Measurements from ENCODE around the gene NPC1. TPM values are rescaled to one million over a fixed set of nuclear protein-coding genes. Genes with fewer than 3 reads are reported as not detected.

Gene NPC1
- total and polyA plus RNA-seq, 2 of the 8 experiments (the other 6 are each of a cell fraction or from before 2014, with no cell fraction given): 34.1 to 39.5 TPM

DNA sequence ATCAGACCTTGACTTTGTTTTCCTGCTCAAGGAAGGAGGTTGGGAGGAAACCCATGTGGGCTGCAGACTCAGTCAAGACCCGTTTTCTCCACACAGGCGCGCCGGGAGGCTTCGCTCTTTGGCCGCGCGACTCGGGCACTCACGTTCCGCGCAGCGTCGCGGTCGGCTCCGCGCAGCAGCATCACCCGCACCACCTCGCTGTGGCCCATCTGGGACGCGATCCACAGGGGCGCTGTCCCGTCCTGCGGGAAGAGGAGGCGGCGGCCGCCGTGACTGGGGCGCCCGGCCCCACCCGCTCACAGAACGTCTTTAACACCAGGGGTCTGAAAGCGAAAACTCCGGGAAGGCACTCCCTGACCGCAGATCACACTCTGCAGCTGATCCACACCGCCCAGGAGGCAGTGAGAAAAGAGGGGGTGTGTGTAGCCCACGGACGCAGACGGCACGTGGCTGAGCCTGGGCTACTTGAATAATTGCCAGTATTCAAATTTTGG is 33.1 kb upstream of the NPC1 start (continued):
- TF ChIP-seq, protein P1, sequence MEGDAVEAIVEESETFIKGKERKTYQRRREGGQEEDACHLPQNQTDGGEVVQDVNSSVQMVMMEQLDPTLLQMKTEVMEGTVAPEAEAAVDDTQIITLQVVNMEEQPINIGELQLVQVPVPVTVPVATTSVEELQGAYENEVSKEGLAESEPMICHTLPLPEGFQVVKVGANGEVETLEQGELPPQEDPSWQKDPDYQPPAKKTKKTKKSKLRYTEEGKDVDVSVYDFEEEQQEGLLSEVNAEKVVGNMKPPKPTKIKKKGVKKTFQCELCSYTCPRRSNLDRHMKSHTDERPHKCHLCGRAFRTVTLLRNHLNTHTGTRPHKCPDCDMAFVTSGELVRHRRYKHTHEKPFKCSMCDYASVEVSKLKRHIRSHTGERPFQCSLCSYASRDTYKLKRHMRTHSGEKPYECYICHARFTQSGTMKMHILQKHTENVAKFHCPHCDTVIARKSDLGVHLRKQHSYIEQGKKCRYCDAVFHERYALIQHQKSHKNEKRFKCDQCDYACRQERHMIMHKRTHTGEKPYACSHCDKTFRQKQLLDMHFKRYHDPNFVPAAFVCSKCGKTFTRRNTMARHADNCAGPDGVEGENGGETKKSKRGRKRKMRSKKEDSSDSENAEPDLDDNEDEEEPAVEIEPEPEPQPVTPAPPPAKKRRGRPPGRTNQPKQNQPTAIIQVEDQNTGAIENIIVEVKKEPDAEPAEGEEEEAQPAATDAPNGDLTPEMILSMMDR (IDR thresholded peaks at IDR 0.05; ENCODE audit: control extremely low read depth in 1 of 3, insufficient read depth in 1 of 3, low read depth in 1 of 3, low read length in 3 of 3): no peak
- TF ChIP-seq CREB1 (IDR thresholded peaks at IDR 0.05) (peak; percentile 10; the same call in 1 of the 2 replicates), GTF2F1 (IDR thresholded peaks at IDR 0.05; ENCODE audit: borderline replicate concordance, low read depth, low read length) (no peak), KDM4A (IDR thresholded peaks at IDR 0.05; ENCODE audit: low read depth, low read length, severe bottlenecking) (peak; percentile 87), YY1 (IDR thresholded peaks at IDR 0.05; ENCODE audit: low read depth, low read length) (no peak), BRCA1 (IDR thresholded peaks at IDR 0.05; ENCODE audit: low read depth, low read length) (no peak), SIX5 (IDR thresholded peaks at IDR 0.05; ENCODE audit: low read depth, low read length) (no peak), CEBPB (IDR thresholded peaks at IDR 0.05; ENCODE audit: low read depth, low read length) (no peak), TEAD4 (IDR thresholded peaks at IDR 0.05; ENCODE audit: low read depth, low read length) (no peak), NRF1 (IDR thresholded peaks at IDR 0.05; ENCODE audit: low read depth, low read length) (no peak), EGR1 (IDR thresholded peaks at IDR 0.05; ENCODE audit: borderline replicate concordance, low read depth, low read length) (no peak), CHD1 (IDR thresholded peaks at IDR 0.05; ENCODE audit: low read depth, low read length) (no peak), HDAC6 (IDR thresholded peaks at IDR 0.05; ENCODE audit: low read depth, low read length) (no peak)
- TF ChIP-seq, protein P2, sequence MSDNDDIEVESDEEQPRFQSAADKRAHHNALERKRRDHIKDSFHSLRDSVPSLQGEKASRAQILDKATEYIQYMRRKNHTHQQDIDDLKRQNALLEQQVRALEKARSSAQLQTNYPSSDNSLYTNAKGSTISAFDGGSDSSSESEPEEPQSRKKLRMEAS (IDR thresholded peaks at IDR 0.05): no peak

Measured in H1 (cell line).